Kidney tubule cell (primary cell): ENCODE results near the gene FAM24B.
"Not testable (repeated sequence)": the region's sequence is repeated elsewhere in the genome, so short reads cannot be mapped to it uniquely, and the experiment has no call there.

Source experiments
- DNase-seq: peaks from one replicate; pipeline ENCODE4 v3.0.0-alpha.2; 2018; ENCODE audit warnings: low spot score

FAM24B gene

DNA sequence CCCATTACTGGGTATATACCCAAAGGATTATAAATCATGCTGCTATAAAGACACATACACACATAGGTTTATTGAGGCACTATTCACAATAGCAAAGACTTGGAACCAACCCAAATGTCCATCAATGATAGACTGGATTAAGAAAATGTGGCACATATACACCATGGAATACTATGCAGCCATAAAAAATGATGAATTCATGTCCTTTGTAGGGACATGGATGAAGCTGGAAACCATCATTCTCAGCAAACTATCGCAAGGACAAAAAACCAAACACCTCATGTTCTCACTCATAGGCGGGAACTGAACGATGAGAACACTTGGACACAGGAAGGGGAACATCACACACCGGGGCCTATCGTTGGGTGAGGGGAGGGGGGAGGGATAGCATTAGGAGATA is 21.3 kb downstream of the FAM24B start:
- DNase-seq, result not testable (repeated sequence)

GRCh38 chr10:122856902-122857301 is 22.5 kb downstream of the FAM24B start:
- DNase-seq, result no peak

GRCh38 chr10:122855745-122856144 is 23.6 kb downstream of the FAM24B start:
- no peak for DNase-seq

- DNase-seq, result peak; percentile 85
These were observed 24.7 kb downstream of the FAM24B start for GRCh38 chr10:122854648-122855047.

GRCh38 chr10:122853665-122854313 is 25.6 kb downstream of the FAM24B start:
- no peak for DNase-seq

DNA sequence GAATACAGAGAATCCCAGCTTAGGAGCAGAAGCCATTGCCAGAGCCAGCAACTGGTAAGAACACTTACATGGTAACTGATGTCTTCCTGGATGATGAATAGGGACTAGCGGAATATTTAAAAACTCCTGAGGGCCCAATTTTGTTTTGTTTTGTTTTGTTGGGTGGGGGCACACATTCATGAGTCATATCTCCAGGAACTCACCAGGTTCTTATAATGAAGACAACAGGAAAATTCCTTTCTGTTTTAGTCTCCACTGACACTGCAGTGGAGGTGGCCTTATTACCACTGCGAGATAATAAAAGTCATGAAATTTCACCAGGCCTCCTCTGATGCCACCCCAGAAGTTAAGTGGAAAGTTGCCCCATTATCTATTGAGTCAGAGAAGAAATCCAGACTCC is 27.1 kb downstream of the FAM24B start:
- peak; percentile 60 for DNase-seq

- DNase-seq, result peak; percentile 15
These were observed 28.4 kb downstream of the FAM24B start for GRCh38 chr10:122850705-122851640.

GRCh38 chr10:122849900-122850605 is 29.3 kb downstream of the FAM24B start:
- peak; percentile 56 for DNase-seq

- no peak for DNase-seq
These were observed 30.3 kb downstream of the FAM24B start for GRCh38 chr10:122849090-122849489.

DNA sequence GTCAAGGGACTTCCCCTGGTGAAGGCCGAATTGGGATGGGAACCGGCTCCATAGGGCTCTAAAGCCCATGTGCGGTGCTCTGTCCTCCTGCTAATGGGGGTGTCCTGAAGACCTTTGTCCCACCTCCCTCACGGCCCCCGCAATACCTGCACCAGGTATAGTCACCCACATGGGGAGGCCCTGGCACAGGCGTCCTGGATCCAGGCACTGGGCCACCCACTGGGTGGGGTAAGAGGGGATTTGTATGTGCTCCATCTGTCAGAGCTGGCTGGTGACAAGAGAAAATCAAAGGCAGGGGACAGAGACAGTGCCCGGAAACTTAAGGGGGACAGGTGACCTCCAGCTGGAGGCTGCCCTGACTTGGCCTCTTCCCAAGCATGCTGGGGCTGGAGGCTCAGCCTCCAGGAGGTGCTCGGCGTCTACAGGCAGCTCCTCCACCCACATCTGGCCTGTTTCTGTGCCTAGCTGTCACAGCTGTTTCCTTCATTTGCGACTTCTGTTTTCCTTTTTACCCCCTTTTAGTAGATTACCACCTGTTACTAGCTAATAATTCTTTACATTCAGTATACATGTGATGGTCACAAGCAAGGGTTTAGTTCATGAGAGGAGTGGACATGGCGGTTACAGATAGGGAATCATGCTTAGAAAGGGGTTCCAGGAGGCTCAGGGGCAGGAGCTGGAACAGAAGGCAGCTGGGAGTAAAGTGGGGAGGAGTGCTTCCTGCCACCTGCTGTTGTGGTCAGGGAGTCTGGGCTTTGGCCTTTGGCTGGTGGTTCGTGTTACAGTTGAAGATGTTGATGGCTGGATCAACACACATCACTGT is 31.4 kb downstream of the FAM24B start:
- no peak for DNase-seq

DNA sequence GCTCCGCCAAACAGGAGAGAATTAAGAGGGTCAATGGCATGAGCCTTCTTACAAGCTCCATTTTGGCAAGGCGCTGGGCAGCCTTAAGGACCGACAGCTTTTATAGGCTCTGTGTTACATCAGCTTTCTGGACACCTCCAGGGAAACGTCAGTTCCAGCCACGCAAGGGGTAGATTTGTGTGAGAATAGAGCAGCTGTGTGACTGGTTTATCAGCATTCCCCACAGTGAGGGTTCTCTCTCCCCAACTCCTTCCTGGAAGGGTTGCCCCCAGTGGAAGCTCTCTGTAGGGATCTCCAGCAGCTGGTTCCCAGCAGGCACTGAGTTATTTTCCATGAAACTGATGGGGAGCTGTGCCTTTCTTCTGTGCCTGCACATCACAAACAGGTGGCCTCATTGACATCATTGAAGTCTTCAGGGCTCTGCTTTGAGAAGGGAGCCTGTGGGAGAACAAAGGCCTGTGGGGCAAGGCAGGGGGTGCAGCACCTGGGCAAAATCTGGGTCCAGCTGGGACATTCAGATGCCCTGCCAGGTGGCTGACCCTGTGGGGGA is 33.5 kb downstream of the FAM24B start, which contains the start of gene CUZD1:
TSS of gene CUZD1 (minus strand) at position 75 of the 550 bp plus-strand sequence. CDS start at position 61, 14 bp downstream.
- DNase-seq, result no peak

DNA sequence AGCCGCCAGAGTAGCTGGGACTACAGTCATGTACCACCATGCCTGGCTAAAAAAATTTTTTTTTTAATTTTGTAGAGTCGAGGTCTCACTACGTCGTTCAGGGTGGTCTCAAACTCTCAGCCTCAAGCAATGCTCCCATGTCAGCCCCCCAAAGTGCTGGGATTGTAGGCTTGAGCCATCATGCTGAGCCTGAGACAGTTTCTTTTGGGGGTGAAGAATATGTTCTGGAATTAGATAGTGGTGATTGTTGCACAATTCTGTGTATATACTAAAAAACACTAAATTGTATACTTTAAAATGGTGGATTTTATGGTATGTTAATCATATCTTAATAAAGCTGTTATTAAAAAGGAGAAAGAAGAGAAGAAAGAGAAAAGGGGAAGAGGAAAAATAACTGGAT is 35.2 kb downstream of the FAM24B start:
- DNase-seq, result no peak

- DNase-seq, result no peak
These were observed 37.8 kb downstream of the FAM24B start for GRCh38 chr10:122841569-122841968.

DNA sequence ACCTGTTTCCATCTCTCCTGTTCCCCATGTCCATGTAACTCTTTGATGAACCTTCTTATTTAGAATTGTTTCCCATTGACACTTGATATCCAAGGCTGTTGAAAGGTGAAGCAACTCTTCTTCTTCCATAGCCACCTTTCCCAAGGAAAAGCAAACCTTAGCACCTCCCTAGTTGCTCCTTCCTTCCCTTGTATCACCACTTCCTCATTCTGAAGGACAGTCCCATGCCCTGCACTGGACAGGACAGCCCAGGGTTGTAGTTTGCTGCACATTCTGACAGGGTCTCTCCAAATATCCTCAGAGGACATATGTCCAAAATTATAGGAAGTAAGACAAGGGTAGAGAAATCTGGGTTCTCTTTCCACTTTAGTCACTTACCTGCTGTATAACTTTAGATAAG is 39.9 kb downstream of the FAM24B start:
- no peak for DNase-seq

DNA sequence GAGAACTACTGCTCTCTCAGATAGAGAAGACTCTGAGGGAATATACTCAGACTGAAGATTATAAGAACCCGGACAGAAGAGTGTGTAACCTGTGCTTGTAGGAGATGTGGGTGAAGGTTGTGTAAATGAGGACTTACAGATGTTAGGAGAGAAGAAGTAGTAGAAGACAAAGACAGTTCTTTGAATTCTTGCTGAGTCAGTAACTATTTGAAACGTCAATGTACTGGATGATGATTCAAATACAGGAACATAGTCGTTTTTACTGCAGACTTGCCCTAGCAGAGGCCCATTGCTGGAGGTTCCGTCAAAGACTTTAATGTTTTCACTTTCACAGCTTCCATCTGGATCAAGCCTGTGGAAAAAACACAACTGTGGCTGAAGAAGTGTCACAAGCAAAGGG is 40.5 kb downstream of the FAM24B start:
- no peak for DNase-seq

GRCh38 chr10:122835908-122836307 is 43.5 kb downstream of the FAM24B start:
- no peak for DNase-seq

GRCh38 chr10:122830965-122831353 is 48.4 kb downstream of the FAM24B start:
- DNase-seq, result no peak

DNA sequence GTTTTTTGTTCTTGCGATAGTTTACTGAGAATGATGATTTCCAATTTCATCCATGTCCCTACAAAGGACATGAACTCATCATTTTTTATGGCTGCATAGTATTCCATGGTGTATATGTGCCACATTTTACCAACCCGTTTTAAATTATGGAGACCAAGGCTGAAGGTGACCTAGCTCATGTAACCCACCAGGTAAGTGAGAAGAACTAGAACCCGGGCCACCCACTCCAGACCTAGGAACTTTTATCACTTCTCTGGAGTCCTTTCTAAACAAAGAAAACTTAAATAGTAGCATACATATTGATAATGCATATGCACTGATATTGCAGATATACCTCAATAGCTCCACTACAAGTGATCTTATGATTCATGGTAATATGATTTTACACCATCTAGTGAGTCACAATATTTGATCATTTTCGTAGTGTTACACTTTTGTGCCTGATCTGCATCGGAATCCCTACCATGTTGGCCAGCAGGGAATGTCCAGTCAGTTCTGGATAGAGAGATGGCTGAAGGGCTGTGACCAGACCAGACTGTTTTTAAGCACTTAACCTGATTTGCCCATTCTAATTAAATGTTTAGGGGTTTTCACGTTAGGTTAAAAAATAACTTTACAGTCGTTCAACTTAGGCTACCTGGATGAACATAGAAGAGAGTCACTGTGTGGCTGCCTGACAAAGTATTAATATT is 49.0 kb downstream of the FAM24B start:
- DNase-seq, result no peak

- DNase-seq, result no peak
These were observed 49.9 kb downstream of the FAM24B start for GRCh38 chr10:122829454-122829853.

- no peak for DNase-seq
These were observed 50.6 kb downstream of the FAM24B start for GRCh38 chr10:122828716-122829255.
